Keratinocyte (primary cell): ENCODE measurements around the gene EYA3. TPM values are rescaled to one million over a fixed set of nuclear protein-coding genes. Genes with fewer than 3 reads are reported as not detected.

ENCODE experiments used
- DNase-seq: peaks from one replicate; pipeline ENCODE4 v3.0.0-alpha.2; 2011; ENCODE audit warnings: low read depth, missing footprints, low spot score
- FAIRE-seq: peaks from 2 replicates; lab custom pipeline; 2011; peaks lifted over from hg19 to GRCh38; lab: Jason Lieb, UNC
- H2AFZ ChIP-seq: 2 replicates; pipeline ENCODE4 v1.6.0; 2012; ENCODE audit warnings: low read length, control low read depth, inconsistent platforms; ENCODE audit not compliant: control insufficient read depth
- H3K27ac ChIP-seq: 2 replicates; pipeline ENCODE4 v1.5.1; 2011; ENCODE audit warnings: low read length; ENCODE audit not compliant: control insufficient read depth, insufficient read depth
- H3K27me3 ChIP-seq: 3 replicates; pipeline ENCODE4 v1.6.0; 2011; ENCODE audit warnings: low read length; ENCODE audit not compliant: control insufficient read depth, insufficient read depth; ENCODE audit errors: extremely low read depth
- H3K36me3 ChIP-seq, 2 experiments: 2 replicates in 1 of 2; 3 replicates in 1 of 2; pipeline ENCODE4 v1.5.1; 2011; ENCODE audit warnings: low read length in 2 of 2, mild to moderate bottlenecking in 1 of 2; ENCODE audit not compliant: control insufficient read depth in 2 of 2, insufficient read depth in 2 of 2; ENCODE audit errors: extremely low read depth in 1 of 2
- H3K4me1 ChIP-seq: 3 replicates; pipeline ENCODE4 v1.5.1; 2011; ENCODE audit warnings: low read length; ENCODE audit not compliant: control insufficient read depth, insufficient read depth; ENCODE audit errors: extremely low read depth
- H3K4me2 ChIP-seq: 3 replicates; pipeline ENCODE4 v1.6.0; 2011; ENCODE audit warnings: low read depth, low read length; ENCODE audit not compliant: control insufficient read depth, insufficient read depth; ENCODE audit errors: extremely low read depth
- H3K4me3 ChIP-seq, 3 experiments: fragments of 200-600 bp in 1 of 3; sonication (generic) in 1 of 3; 2 replicates in 2 of 3; 3 replicates in 1 of 3; pipeline ENCODE4 v1.5.1; 2011 to 2016; ENCODE audit warnings: low read length in 3 of 3, mild to moderate bottlenecking in 3 of 3, control low read depth in 2 of 3, inconsistent platforms in 1 of 3, low read depth in 1 of 3, mixed read lengths in 1 of 3, mixed run types in 1 of 3, moderate library complexity in 1 of 3; ENCODE audit not compliant: control insufficient read depth in 2 of 3, insufficient read depth in 2 of 3; ENCODE audit errors: extremely low read depth in 1 of 3
- H3K79me2 ChIP-seq: 2 replicates; pipeline ENCODE4 v1.6.0; 2012; ENCODE audit warnings: low read length; ENCODE audit not compliant: control insufficient read depth, insufficient read depth
- H3K9ac ChIP-seq: 3 replicates; pipeline ENCODE4 v1.6.0; 2011; ENCODE audit warnings: low read length; ENCODE audit not compliant: control insufficient read depth, insufficient read depth; ENCODE audit errors: extremely low read depth
- H3K9me1 ChIP-seq: 3 replicates; pipeline ENCODE4 v1.6.0; 2011; ENCODE audit warnings: low read length; ENCODE audit not compliant: control insufficient read depth, insufficient read depth; ENCODE audit errors: extremely low read depth
- H3K9me3 ChIP-seq: 2 replicates; pipeline ENCODE4 v1.5.1; 2012; ENCODE audit warnings: low read depth, low read length; ENCODE audit not compliant: control insufficient read depth
- H4K20me1 ChIP-seq: 3 replicates; pipeline ENCODE4 v1.6.0; 2011; ENCODE audit warnings: low read length; ENCODE audit not compliant: control insufficient read depth, insufficient read depth; ENCODE audit errors: extremely low read depth
- EZH2 ChIP-seq: IDR thresholded peaks from one replicate; pipeline ENCODE4 v1.6.1; 2012; ENCODE audit warnings: inconsistent platforms, mild to moderate bottlenecking, low read length, moderate library complexity
- dilution Hi-C: fragments of 300-500 bp; cut with MboI; formaldehyde crosslinking; loops from one replicate; pipeline ENCODE4 v1.7.0; 2020; ENCODE audit warnings: low sequenced_read_pairs; ENCODE audit not compliant: extremely low pct_ligation_motif_present
- polyA plus RNA-seq, 5 experiments: library from polyadenylated mRNA; depleted of rRNA in 3 of 5; stranded (reverse) in 3 of 5; stranded (forward) in 1 of 5; unstranded in 1 of 5; fragments of >200 nt; gene quantifications; 1 replicate in 1 of 5; 2 replicates in 3 of 5; 3 replicates in 1 of 5; pipeline versions ENCODE4 v1.2.1 to v1.2.3, GENCODE V29; 2011 to 2012; ENCODE audit warnings: missing spikeins in 2 of 5, low read depth in 1 of 5, low replicate concordance in 1 of 5
- TF ChIP-seq, protein P1 (sequence below), 3 experiments: IDR thresholded peaks in 1 of 3; conservative IDR thresholded peaks in 1 of 3; optimal IDR thresholded peaks in 1 of 3; 2 replicates in 2 of 3; 3 replicates in 1 of 3; pipeline versions ENCODE3 to v1.5.1; 2011; ENCODE audit warnings: low read length in 3 of 3, mild to moderate bottlenecking in 3 of 3, moderate library complexity in 2 of 3, control low read depth in 1 of 3, inconsistent platforms in 1 of 3; ENCODE audit not compliant: insufficient read depth in 2 of 3; ENCODE audit errors: extremely low read depth in 1 of 3

Gene EYA3
- polyA plus RNA-seq, 1 donor (not counting 4 experiments of a cell fraction or from before 2014, with no cell fraction given) = 17.6 TPM

GRCh38 chr1:27967106-27967883 lies 121.1 kb downstream of the EYA3 start:
- Histone ChIP-seq H3K9me1 (no peaks in the 10 kb centered on the region), H3K4me2 (no peak overlapping the region), H3K27ac (no peak overlapping the region), H3K79me2 (no peaks in the 10 kb centered on the region), H3K27me3 (no peaks in the 10 kb centered on the region), H3K9ac (no peak overlapping the region), H3K4me1 (peaks cover 7% of the 10 kb centered on the region), H3K9me3 (no peaks in the 10 kb centered on the region), H3K36me3 (peaks cover 7 to 10% of the 10 kb centered on the region in 2 experiments), H4K20me1 (no peaks in the 10 kb centered on the region), H3K4me3 (no peak overlapping the region), H2AFZ (no peak overlapping the region)
- dilution Hi-C loops = no loop called here
- DNase-seq (no peak), FAIRE-seq (no peak)
- TF ChIP-seq EZH2 = no peak
- TF ChIP-seq, protein P1, sequence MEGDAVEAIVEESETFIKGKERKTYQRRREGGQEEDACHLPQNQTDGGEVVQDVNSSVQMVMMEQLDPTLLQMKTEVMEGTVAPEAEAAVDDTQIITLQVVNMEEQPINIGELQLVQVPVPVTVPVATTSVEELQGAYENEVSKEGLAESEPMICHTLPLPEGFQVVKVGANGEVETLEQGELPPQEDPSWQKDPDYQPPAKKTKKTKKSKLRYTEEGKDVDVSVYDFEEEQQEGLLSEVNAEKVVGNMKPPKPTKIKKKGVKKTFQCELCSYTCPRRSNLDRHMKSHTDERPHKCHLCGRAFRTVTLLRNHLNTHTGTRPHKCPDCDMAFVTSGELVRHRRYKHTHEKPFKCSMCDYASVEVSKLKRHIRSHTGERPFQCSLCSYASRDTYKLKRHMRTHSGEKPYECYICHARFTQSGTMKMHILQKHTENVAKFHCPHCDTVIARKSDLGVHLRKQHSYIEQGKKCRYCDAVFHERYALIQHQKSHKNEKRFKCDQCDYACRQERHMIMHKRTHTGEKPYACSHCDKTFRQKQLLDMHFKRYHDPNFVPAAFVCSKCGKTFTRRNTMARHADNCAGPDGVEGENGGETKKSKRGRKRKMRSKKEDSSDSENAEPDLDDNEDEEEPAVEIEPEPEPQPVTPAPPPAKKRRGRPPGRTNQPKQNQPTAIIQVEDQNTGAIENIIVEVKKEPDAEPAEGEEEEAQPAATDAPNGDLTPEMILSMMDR (optimal IDR thresholded peaks at IDR 0.05 in 1 of 3, IDR thresholded peaks at IDR 0.05 in 1 of 3, conservative IDR thresholded peaks at IDR 0.05 in 1 of 3; ENCODE audit: extremely low read depth in 1 of 3, insufficient read depth in 2 of 3, low read length in 3 of 3) = no peak

DNA sequence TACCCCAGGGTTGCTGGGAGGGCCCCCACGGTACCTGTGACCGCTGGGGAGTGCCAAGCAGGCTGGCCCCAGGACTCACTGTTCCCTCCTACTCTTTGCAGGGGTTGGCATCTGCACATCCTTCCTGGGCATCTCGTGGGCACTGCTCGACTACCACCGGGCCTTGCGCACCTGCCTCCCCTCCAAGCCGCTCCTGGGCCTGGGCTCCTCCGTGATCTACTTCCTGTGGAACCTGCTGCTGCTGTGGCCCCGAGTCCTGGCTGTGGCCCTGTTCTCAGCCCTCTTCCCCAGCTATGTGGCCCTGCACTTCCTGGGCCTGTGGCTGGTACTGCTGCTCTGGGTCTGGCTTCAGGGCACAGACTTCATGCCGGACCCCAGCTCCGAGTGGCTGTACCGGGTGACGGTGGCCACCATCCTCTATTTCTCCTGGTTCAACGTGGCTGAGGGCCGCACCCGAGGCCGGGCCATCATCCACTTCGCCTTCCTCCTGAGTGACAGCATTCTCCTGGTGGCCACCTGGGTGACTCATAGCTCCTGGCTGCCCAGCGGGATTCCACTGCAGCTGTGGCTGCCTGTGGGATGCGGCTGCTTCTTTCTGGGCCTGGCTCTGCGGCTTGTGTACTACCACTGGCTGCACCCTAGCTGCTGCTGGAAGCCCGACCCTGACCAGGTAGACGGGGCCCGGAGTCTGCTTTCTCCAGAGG lies 121.9 kb downstream of the EYA3 start:
- Histone ChIP-seq H3K9ac (no peak overlapping the region), H3K36me3 (peaks cover 6 to 7% of the 10 kb centered on the region in 2 experiments), H3K79me2 (no peaks in the 10 kb centered on the region), H2AFZ (no peak overlapping the region), H3K4me2 (no peak overlapping the region), H3K4me3 (no peak overlapping the region), H3K4me1 (peaks cover 7% of the 10 kb centered on the region), H3K9me1 (no peaks in the 10 kb centered on the region), H3K27me3 (no peaks in the 10 kb centered on the region), H3K9me3 (no peaks in the 10 kb centered on the region), H3K27ac (no peak overlapping the region), H4K20me1 (no peaks in the 10 kb centered on the region)
- DNase-seq = no peak
- TF ChIP-seq, protein P1 (optimal IDR thresholded peaks at IDR 0.05 in 1 of 3, IDR thresholded peaks at IDR 0.05 in 1 of 3, conservative IDR thresholded peaks at IDR 0.05 in 1 of 3; ENCODE audit: extremely low read depth in 1 of 3, insufficient read depth in 2 of 3, low read length in 3 of 3) = no peak
- dilution Hi-C loops = no loop called here
- no peak for FAIRE-seq
